ENCODE measurements around the gene SPARCL1.
"Not testable (repeated sequence)": the region's sequence is repeated elsewhere in the genome, so short reads cannot be mapped to it uniquely, and the experiment has no call there.

SPARCL1 gene

DNA sequence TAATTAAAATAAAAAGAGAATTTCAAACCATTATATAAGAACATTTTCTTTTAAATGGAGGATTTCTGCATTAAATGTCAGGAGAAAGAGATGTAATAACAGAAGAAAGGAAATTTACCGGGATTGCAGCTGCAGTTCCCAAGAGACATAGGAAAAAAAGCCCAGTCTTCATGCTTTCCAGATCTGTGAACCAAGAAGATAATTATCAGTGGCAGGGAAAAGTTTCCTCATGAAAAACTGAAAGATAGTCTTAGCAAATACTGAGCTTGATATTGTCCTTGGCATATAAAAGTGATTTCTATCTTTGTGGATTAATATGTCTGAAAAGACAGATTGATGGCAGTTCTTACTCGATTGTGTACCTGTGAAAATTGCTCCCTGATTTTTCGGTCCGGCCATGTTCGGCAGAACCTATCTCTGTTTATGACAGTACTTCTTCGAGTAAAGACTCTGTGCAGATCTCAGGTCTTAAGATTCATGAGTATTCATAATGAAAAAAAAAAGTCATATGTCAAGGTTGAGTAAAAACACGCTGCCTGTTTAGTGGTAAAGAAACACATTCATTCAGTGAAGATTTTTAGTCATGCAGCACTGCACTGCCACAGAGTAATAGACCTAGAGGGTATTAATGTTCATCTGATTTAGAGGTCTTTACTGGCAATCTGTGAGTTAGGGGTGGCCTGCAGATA is 29.6 kb downstream of the SPARCL1 start:
- DNase-seq = no peak

- no peak for DNase-seq
Measured at GRCh38 chr4:87498446-87498900, 30.7 kb downstream of the SPARCL1 start.

DNA sequence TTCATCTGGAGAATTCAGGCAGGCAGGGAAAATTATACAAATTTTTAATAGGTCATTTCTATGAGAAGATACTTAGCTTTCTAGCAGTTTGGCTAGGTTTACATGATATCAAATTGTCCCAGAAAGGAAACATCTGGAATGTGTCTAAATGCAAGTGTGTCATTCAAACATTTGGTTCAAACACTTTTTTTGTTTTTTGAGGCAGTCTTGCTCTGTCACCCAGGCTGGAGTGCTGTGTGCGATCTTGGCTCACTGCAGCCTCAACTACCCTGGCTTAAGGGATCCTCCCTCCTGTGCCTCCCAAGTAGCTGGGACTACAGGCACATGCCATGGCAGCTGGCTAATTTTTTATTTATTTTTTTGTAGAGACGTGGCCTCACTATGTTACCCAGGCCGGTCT is 31.6 kb downstream of the SPARCL1 start:
- DNase-seq = no peak

DNA sequence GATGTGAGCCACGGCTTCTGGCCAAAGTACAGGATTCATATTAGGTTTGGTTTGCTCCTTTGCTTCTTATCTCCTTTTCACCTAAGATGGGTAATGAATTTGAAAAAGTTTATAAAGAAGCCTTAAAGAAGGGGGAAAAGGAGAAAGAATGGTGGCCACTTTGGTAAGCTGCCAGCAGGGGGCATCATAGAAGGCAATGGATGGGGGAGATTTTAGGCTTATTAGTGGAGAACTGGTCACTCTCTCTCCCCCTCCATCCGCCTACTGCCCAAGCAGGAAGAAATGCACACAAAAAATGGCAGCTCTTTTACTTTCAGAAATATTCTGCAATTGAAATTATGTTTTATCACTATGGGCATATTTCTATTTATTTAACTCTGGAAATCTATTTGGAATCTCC is 32.0 kb downstream of the SPARCL1 start:
- DNase-seq = no peak

GRCh38 chr4:87493115-87493514 is 36.1 kb downstream of the SPARCL1 start:
- DNase-seq = no peak

DNA sequence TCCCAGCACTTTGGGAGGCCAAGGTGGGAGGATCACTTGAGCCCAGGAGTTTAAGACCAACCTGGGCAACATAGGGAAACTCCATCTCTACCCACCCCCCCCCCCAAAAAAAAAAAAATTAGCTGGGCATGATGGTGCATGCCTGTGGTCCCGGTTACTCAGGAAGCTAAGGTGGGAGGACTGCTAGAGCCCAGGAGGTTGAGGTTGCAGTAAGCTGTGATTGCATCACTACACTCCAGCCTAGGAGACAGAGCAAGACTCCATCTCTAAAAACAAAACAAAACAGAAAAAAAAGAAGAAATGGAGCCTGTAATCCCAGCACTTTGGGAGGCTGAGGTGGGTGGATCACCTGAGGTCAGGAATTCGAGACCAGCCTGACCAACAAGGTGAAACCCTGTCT is 37.3 kb downstream of the SPARCL1 start:
- not testable (repeated sequence) for DNase-seq

GRCh38 chr4:87491436-87491835 is 37.7 kb downstream of the SPARCL1 start:
- no peak for DNase-seq

GRCh38 chr4:87490664-87491369 is 38.4 kb downstream of the SPARCL1 start:
- DNase-seq = no peak

- DNase-seq = no peak
Measured at GRCh38 chr4:87489678-87490077, 39.5 kb downstream of the SPARCL1 start.

GRCh38 chr4:87488666-87489065 is 40.5 kb downstream of the SPARCL1 start:
- DNase-seq = not testable (repeated sequence)

GRCh38 chr4:87483247-87483646 is 45.9 kb downstream of the SPARCL1 start:
- not testable (repeated sequence) for DNase-seq

DNA sequence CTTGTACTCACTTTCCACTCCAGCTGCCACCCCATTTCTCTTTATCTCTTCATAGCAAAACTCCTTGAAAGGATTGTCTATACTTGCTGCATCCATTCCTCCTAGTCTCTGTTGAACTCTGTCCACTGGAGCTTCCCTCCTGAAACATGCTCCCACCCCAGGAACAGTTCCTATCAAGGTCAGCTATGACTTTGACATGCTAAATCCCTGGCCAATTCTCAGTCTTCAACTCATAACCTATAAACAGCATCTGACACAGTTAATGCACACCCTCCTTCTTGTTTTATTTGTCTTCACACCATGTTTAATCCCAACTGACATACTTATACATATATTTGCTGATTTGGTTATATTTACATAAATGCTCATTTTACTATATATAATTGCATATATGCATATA is 47.8 kb downstream of the SPARCL1 start:
- no peak for DNase-seq

DNA sequence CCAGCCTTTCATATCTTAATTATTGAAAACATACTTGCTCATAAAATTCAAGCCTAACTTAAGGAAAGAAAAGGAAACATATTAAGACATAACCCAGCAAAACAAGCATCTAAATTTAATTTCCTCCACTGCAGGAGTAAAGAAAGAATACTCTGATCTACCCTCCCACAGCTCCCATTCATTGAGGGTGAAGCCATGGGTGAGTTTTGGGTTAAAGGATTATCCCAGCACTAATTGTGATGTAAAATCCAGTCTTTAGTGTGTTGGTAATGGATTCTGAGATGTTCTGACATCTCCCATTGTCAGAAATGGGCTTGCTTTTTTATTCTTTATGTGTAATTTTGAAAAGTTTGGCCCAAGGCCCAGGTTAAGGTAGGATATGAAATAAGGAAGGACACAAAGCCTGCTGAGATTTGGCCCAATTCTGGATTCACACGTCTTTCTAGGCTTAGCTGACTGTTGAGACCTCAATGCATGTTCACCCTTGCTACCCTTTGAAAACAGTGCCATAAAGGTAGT is 50.4 kb downstream of the SPARCL1 start:
- no peak for DNase-seq

DNA sequence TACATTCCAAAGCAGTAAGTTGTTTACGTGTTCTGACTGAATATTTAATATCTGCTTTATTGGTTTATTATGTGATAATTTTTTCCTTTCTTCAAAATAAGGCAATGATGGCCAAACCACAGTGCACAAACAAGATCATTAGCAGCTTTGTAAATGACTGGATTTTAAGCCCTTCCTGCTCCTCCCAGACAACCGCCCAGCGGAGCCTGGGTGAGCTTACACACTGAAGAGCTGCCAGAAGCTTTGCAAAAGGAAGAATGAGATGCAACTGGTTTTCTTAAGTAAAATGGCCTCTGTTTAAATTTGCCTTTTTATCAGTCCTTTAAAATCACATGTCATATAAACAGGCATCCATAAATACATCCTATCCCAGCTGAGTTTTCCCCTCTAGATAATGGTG is 52.2 kb downstream of the SPARCL1 start:
- no peak for DNase-seq

GRCh38 chr4:87469390-87469789 is 59.8 kb downstream of the SPARCL1 start:
- no peak for DNase-seq

GRCh38 chr4:87465739-87466366 is 63.3 kb downstream of the SPARCL1 start:
- DNase-seq = no peak

DNA sequence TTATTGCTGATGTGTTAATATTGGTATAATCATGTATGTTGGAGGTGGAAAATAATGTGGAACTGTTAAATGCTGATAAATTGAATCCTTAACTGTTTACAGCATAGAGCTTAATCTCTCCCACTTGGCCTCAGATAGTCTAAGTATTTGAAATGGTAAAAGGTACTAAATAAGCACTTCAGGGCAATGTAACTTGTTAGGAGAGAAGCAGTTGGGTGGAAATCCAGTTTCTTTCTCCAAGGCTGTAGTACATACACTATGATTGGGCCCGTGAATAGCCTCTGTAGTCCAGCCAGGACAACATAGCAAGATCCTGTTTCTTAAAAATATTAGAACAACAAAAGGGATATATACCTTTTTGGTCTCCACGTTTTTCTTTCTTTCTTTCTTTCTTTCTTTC is 67.1 kb downstream of the SPARCL1 start:
- no peak for DNase-seq

DNA sequence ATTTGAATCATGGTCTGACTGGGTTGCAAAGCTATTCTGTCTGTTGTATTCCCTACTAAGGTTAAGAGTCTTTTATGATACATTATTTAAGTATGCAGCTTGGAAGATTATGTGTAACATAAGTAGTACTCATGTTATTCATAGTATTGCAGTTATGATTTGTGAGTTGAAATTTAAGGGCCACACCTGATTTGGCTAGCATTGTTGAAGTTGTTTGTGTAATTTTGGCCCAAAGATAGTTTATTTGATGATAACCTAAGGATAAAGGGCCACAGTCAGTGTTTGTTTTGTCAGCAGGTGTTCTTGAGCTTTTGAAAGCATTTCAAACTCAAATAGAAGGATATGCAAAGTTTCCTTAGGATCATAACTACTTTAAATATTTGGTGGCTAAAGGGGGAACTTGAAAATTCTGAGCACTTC is 67.9 kb downstream of the SPARCL1 start:
- DNase-seq = no peak

DNA sequence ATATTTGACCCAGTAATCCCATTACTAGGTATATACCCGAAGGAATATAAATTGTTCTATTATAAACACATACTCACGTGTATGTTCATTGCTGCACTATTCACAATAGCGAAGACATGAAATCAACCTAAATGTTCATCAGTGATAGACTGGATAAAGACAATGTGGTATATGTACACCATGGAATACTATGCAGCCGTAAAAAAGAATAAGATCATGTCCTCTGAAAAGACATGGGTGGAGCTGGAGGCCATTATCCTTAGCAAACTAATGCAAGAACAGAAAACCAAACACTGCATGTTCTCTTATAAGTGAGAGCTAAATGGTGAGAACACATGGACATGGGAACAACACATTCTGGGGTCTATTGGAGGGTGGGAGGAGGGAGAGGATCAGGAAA is 70.3 kb downstream of the SPARCL1 start:
- no peak for DNase-seq

GRCh38 chr4:87451537-87451936 is 77.6 kb downstream of the SPARCL1 start:
- no peak for DNase-seq

- not testable (repeated sequence) for DNase-seq
Measured at GRCh38 chr4:87446375-87446774, 82.8 kb downstream of the SPARCL1 start.

DNA sequence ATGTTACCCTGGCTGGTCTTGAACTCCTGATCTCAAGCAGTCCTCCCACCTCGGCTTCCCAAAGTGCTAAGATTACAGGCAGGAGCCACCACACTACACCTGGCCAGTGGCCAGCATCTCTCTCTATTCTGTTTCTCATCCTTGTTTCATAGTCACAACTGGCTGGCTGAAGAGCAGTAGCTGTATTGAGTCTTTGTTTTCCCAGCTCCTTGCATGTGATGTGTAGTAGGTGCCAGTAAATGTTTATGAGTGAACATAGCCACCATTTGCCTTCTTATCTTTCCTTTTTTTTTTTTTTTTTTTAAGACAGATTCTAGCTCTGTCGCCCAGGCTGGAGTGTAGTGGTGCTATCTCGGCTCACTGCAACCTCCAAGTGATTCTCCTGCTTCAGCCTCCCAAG is 83.2 kb downstream of the SPARCL1 start:
- no peak for DNase-seq

DNA sequence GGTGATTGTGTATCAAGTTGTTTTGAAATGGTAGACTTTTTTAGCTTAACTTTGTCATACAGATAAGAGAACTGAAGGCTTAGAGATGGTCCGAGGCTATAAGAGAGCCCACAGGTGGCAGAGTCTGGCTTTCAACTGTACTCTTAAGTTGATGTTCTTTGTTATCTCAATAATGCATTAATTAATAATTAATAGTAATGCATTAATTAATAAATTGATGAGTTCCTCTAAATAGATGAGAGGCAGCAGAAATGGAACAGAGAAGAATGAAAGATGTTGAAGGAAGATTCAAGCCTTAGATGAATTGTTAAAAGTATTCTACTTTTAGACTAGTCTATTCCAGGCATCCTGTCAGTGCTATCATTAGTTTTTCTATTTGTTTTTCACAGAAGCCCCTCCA is 84.4 kb downstream of the SPARCL1 start:
- DNase-seq = no peak

- DNase-seq = no peak
Measured at GRCh38 chr4:87442889-87443288, 86.3 kb downstream of the SPARCL1 start.
